Panc1 (cell line): ENCODE data around the gene MYT1. TPM values are rescaled to one million over a fixed set of nuclear protein-coding genes. Genes with fewer than 3 reads are reported as not detected.

Experiments
- ATAC-seq: fragments of 200-7000 bp; cut with Tn5 transposase; 2 replicates; pipeline ENCODE4 v1.9.1; 2020; ENCODE audit warnings: mild to moderate bottlenecking, moderate library complexity
- BruUV-seq: library from RNA; stranded (reverse); fragments of 400-500 nt; replicated peaks from 2 replicates; lab custom pipeline; 2021; lab: Mats Ljungman, UMichigan
- CTCF ChIA-PET: fragments of 300-600 bp; sonication (Branson Sonifier 250); formaldehyde crosslinking; loops from one replicate; lab custom pipeline; 2022; ENCODE audit warnings: antibody characterized with exemption; lab: Charles Lee
- POLR2A ChIA-PET: fragments of 300-600 bp; sonication (Branson Sonifier 250); formaldehyde crosslinking; loops from one replicate; lab custom pipeline; 2022; ENCODE audit warnings: antibody characterized with exemption; lab: Charles Lee
- DNase-seq: peaks from one replicate; pipeline ENCODE4 v3.0.0-alpha.2; 2010; ENCODE audit warnings: low read depth, low spot score
- H3K27ac ChIP-seq: 2 replicates; pipeline ENCODE4 v1.5.1; 2011; ENCODE audit warnings: mild to moderate bottlenecking, low read length, inconsistent platforms
- H3K27me3 ChIP-seq: fragments of 200-500 bp; sonication (Bioruptor generic); 2 replicates; pipeline ENCODE4 v1.6.0; 2014; ENCODE audit warnings: low read length, inconsistent platforms; ENCODE audit not compliant: control insufficient read depth, insufficient read depth
- H3K36me3 ChIP-seq: fragments of 200-500 bp; sonication (Bioruptor generic); 2 replicates; pipeline ENCODE4 v1.5.1; 2014; ENCODE audit warnings: inconsistent platforms, mild to moderate bottlenecking, low read length, moderate library complexity; ENCODE audit not compliant: control insufficient read depth, insufficient read depth
- H3K4me1 ChIP-seq: 2 replicates; pipeline ENCODE4 v1.5.1; 2011; ENCODE audit warnings: inconsistent platforms, mild to moderate bottlenecking, low read length, moderate library complexity; ENCODE audit not compliant: control insufficient read depth, insufficient read depth
- H3K4me3 ChIP-seq, 2 experiments: 2 replicates each; pipeline ENCODE4 v1.5.1; 2011 to 2012; ENCODE audit warnings: low read depth in 2 of 2, low read length in 2 of 2, mild to moderate bottlenecking in 2 of 2, inconsistent platforms in 1 of 2, moderate library complexity in 1 of 2
- H3K9me3 ChIP-seq: fragments of 200-500 bp; sonication (Bioruptor generic); 2 replicates; pipeline ENCODE4 v1.5.1; 2014; ENCODE audit warnings: low read depth, mild to moderate bottlenecking, inconsistent platforms, low read length, moderate library complexity; ENCODE audit not compliant: control insufficient read depth, insufficient read depth
- POLR2AphosphoS5 ChIP-seq: IDR thresholded peaks from 2 replicates; pipeline ENCODE4 v1.6.1; 2012; ENCODE audit warnings: mild to moderate bottlenecking, low read depth, low read length, moderate library complexity
- SIN3A ChIP-seq: IDR thresholded peaks from 2 replicates; pipeline ENCODE4 v1.6.1; 2012; ENCODE audit warnings: low read depth, mild to moderate bottlenecking, low read length, moderate library complexity, borderline replicate concordance; ENCODE audit not compliant: insufficient read depth
- TCF7L2 ChIP-seq: IDR thresholded peaks from 2 replicates; pipeline ENCODE4 v1.6.1; 2011; ENCODE audit warnings: mild to moderate bottlenecking, low read depth, low read length, inconsistent platforms
- in situ Hi-C: cut with HindIII; loops from 2 replicates; pipeline ENCODE4 v1.10.0; 2016; ENCODE audit warnings: low sequenced_read_pairs, low pct_unique_long_range_greater_than_20kb
- intact Hi-C: fragments of 100-400 bp; cut with micrococcal nuclease; formaldehyde crosslinking; loops from one replicate; pipeline ENCODE4 v1.10.0; 2022; ENCODE audit not compliant: unreplicated experiment
- total RNA-seq: library from RNA; stranded (reverse); gene quantifications from one replicate; pipeline ENCODE4 v1.2.1, GENCODE V29; 2021; ENCODE audit not compliant: unreplicated experiment
- TF ChIP-seq, protein P1 (sequence below): fragments of 450-650 bp; IDR thresholded peaks from 2 replicates; pipeline ENCODE4 v1.5.1; 2017; ENCODE audit warnings: mild to moderate bottlenecking
- TF ChIP-seq, protein P2 (sequence below), 2 experiments: IDR thresholded peaks; 2 replicates each; pipeline ENCODE4 v1.6.1; 2011 to 2012; ENCODE audit warnings: low read depth in 2 of 2, control low read depth in 1 of 2, low read length in 1 of 2, mild to moderate bottlenecking in 1 of 2, moderate library complexity in 1 of 2; ENCODE audit not compliant: insufficient read depth in 1 of 2

The MYT1 gene
- total RNA-seq, 1 experiment from 2014 or later, result 0.41 TPM

DNA sequence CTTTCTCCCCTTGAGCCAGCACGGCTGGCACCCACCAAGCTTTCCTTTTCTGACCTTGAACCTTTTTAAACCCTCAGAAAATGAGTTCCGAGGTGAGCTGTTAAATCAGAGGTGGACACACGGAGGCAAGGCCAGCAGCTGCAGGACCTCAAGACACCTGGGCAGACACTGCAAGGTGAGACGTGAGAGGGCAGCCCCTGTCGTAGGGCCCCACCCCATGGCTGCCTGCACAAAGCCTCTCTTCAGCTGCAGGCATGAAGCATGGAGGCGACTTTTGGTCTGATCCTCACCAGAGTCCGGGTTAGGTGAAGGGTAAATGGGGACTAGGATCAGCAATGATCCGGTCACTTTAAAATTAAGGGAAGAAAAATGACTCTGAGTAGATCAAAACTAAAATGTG lies 25.7 kb downstream of the MYT1 start:
- H3K4me1 ChIP-seq, result no peaks in the 10 kb centered on the region
- TF ChIP-seq, protein P1, sequence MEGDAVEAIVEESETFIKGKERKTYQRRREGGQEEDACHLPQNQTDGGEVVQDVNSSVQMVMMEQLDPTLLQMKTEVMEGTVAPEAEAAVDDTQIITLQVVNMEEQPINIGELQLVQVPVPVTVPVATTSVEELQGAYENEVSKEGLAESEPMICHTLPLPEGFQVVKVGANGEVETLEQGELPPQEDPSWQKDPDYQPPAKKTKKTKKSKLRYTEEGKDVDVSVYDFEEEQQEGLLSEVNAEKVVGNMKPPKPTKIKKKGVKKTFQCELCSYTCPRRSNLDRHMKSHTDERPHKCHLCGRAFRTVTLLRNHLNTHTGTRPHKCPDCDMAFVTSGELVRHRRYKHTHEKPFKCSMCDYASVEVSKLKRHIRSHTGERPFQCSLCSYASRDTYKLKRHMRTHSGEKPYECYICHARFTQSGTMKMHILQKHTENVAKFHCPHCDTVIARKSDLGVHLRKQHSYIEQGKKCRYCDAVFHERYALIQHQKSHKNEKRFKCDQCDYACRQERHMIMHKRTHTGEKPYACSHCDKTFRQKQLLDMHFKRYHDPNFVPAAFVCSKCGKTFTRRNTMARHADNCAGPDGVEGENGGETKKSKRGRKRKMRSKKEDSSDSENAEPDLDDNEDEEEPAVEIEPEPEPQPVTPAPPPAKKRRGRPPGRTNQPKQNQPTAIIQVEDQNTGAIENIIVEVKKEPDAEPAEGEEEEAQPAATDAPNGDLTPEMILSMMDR, result no peak
- TF ChIP-seq POLR2AphosphoS5, result no peak
- no peak for TF ChIP-seq SIN3A
- TF ChIP-seq TCF7L2, result no peak
- TF ChIP-seq, protein P2, sequence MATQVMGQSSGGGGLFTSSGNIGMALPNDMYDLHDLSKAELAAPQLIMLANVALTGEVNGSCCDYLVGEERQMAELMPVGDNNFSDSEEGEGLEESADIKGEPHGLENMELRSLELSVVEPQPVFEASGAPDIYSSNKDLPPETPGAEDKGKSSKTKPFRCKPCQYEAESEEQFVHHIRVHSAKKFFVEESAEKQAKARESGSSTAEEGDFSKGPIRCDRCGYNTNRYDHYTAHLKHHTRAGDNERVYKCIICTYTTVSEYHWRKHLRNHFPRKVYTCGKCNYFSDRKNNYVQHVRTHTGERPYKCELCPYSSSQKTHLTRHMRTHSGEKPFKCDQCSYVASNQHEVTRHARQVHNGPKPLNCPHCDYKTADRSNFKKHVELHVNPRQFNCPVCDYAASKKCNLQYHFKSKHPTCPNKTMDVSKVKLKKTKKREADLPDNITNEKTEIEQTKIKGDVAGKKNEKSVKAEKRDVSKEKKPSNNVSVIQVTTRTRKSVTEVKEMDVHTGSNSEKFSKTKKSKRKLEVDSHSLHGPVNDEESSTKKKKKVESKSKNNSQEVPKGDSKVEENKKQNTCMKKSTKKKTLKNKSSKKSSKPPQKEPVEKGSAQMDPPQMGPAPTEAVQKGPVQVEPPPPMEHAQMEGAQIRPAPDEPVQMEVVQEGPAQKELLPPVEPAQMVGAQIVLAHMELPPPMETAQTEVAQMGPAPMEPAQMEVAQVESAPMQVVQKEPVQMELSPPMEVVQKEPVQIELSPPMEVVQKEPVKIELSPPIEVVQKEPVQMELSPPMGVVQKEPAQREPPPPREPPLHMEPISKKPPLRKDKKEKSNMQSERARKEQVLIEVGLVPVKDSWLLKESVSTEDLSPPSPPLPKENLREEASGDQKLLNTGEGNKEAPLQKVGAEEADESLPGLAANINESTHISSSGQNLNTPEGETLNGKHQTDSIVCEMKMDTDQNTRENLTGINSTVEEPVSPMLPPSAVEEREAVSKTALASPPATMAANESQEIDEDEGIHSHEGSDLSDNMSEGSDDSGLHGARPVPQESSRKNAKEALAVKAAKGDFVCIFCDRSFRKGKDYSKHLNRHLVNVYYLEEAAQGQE (IDR thresholded peaks at IDR 0.05; ENCODE audit: insufficient read depth in 1 of 2, low read depth in 2 of 2, low read length in 1 of 2), result no peak
- ATAC-seq (no peak), DNase-seq (no peak)
- ChIA-PET CTCF (no interaction called here), POLR2A (no interaction called here)
- BruUV-seq, result no TSS peak
- in situ Hi-C loops, result no loop called here
- intact Hi-C loops, result no loop called here
- no peaks in the 10 kb centered on the region for H3K9me3 ChIP-seq
- H3K27me3 ChIP-seq, result peaks cover 8% of the 10 kb centered on the region; the same call in 1 of the 2 replicates
- no peak overlapping the region for H3K27ac ChIP-seq
- no peak overlapping the region for H3K4me3 ChIP-seq
- H3K36me3 ChIP-seq, result no peaks in the 10 kb centered on the region

DNA sequence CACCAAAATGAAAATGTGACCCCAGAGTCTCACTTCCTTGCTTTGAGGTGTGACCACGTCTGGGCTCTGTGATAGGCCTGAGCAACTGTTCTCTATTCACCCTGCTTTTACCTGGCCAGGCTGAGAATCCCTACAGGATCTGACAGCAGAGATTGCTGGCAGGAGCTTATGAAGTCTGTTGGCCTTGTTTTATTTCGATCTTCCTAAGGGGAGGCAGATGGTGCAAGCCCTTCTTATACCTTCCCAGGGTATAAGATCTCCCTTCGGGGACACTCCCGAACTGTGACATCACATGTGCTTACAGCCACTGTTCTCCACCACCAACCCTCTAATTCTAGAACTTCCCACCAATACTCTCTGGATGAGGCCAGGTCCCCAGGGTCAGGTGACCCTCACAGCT lies 26.8 kb downstream of the MYT1 start:
- Histone ChIP-seq H3K36me3 (no peaks in the 10 kb centered on the region), H3K9me3 (no peaks in the 10 kb centered on the region), H3K27me3 (peaks cover 8% of the 10 kb centered on the region; the same call in 1 of the 2 replicates), H3K4me3 (no peak overlapping the region), H3K4me1 (no peaks in the 10 kb centered on the region), H3K27ac (no peak overlapping the region)
- ATAC-seq (no peak), DNase-seq (no peak)
- BruUV-seq, result no TSS peak
- ChIA-PET CTCF (no interaction called here), POLR2A (no interaction called here)
- in situ Hi-C loops (no loop called here), intact Hi-C loops (no loop called here)
- TF ChIP-seq, protein P1, result no peak
- no peak for TF ChIP-seq SIN3A
- TF ChIP-seq, protein P2 (IDR thresholded peaks at IDR 0.05; ENCODE audit: insufficient read depth in 1 of 2, low read depth in 2 of 2, low read length in 1 of 2), result no peak
- no peak for TF ChIP-seq POLR2AphosphoS5
- no peak for TF ChIP-seq TCF7L2
